Measurements from ENCODE around the gene LY6G5B. TPM values are rescaled to one million over a fixed set of nuclear protein-coding genes. Genes with fewer than 3 reads are reported as not detected.

The LY6G5B gene
- total RNA-seq, 2 donors from 2014 or later: 24.0 to 37.9 TPM

GRCh38 chr6:31662124-31662723 is 7.6 kb upstream of the LY6G5B start:
- no peaks in the 10 kb centered on the region for H3K9me3 Mint-ChIP-seq
- H3K4me3 Mint-ChIP-seq: peak overlapping the region; percentile 51
- H3K27me3 Mint-ChIP-seq: no peaks in the 10 kb centered on the region
- ATAC-seq (no peak), DNase-seq (ENCODE audit: low spot score) (no peak)
- peaks cover 23% of the 10 kb centered on the region for H3K36me3 Mint-ChIP-seq
- H3K4me1 Mint-ChIP-seq (ENCODE audit: low read depth in 2 of 2): peaks cover 68 to 70% of the 10 kb centered on the region in 2 donors
- peak overlapping the region; percentile 56 to 76 for H3K27ac Mint-ChIP-seq

- Mint-ChIP-seq H3K9me3 (no peaks in the 10 kb centered on the region), H3K36me3 (peaks cover 30% of the 10 kb centered on the region), H3K27ac (peak overlapping the region; percentile 93 to 99), H3K4me3 (peak overlapping the region; percentile 97), H3K27me3 (no peaks in the 10 kb centered on the region), H3K4me1 (ENCODE audit: low read depth in 2 of 2) (peaks cover 68 to 69% of the 10 kb centered on the region in 2 donors)
- ATAC-seq: no peak
- DNase-seq (ENCODE audit: low spot score): no peak
Observed at GRCh38 chr6:31663126-31663960, 6.4 kb upstream of the LY6G5B start.

- Mint-ChIP-seq H3K36me3 (peaks cover 30% of the 10 kb centered on the region), H3K9me3 (no peaks in the 10 kb centered on the region), H3K27me3 (no peaks in the 10 kb centered on the region), H3K4me1 (ENCODE audit: low read depth in 2 of 2) (peaks cover 60% of the 10 kb centered on the region in 2 donors), H3K27ac (peak overlapping the region; percentile 93 to 99), H3K4me3 (peak overlapping the region; percentile 97)
- ATAC-seq: no peak
- no peak for DNase-seq (ENCODE audit: low spot score)
Observed at GRCh38 chr6:31663961-31664789, 5.6 kb upstream of the LY6G5B start.

- no peaks in the 10 kb centered on the region for H3K27me3 Mint-ChIP-seq
- peaks cover 52 to 53% of the 10 kb centered on the region in 2 donors for H3K4me1 Mint-ChIP-seq (ENCODE audit: low read depth in 2 of 2)
- ATAC-seq (peak; percentile 59 to 69), DNase-seq (ENCODE audit: low spot score) (peak; percentile 92)
- peak within 1 kb of the TSS; percentile 97 for H3K4me3 Mint-ChIP-seq
- H3K27ac Mint-ChIP-seq: peak within 1 kb of the TSS; percentile 93 to 99
- no peaks in the 10 kb centered on the region for H3K9me3 Mint-ChIP-seq
- peaks cover 30% of the 10 kb centered on the region for H3K36me3 Mint-ChIP-seq
Observed at GRCh38 chr6:31664790-31665500, 4.8 kb upstream of the LY6G5B start, which contains the start of gene GPANK1. TSS of gene GPANK1 (minus strand) at chr6:31664997. CDS start at chr6:31664478, 519 bp downstream.

- H3K4me1 Mint-ChIP-seq (ENCODE audit: low read depth in 2 of 2): peaks cover 48 to 49% of the 10 kb centered on the region in 2 donors
- no peaks in the 10 kb centered on the region for H3K27me3 Mint-ChIP-seq
- H3K27ac Mint-ChIP-seq: peak within 1 kb of the TSS; percentile 93 to 99
- peak; percentile 93 to 95 for ATAC-seq
- peak; percentile 99 for DNase-seq (ENCODE audit: low spot score)
- peaks cover 30% of the 10 kb centered on the region for H3K36me3 Mint-ChIP-seq
- H3K9me3 Mint-ChIP-seq: no peaks in the 10 kb centered on the region
- peak within 1 kb of the TSS; percentile 97 for H3K4me3 Mint-ChIP-seq
Observed at GRCh38 chr6:31665501-31666336, 4.1 kb upstream of the LY6G5B start, which contains the start of gene CSNK2B. TSS of gene CSNK2B (plus strand) at chr6:31666080. CDS start at chr6:31666832, 752 bp downstream.

- Mint-ChIP-seq H3K27ac (peak overlapping the region; percentile 93 to 99), H3K9me3 (no peaks in the 10 kb centered on the region), H3K4me3 (peak overlapping the region; percentile 97), H3K36me3 (peaks cover 30% of the 10 kb centered on the region), H3K4me1 (ENCODE audit: low read depth in 2 of 2) (peaks cover 43 to 48% of the 10 kb centered on the region in 2 donors), H3K27me3 (no peaks in the 10 kb centered on the region)
- DNase-seq (ENCODE audit: low spot score) (no peak), ATAC-seq (no peak)
Observed at GRCh38 chr6:31666337-31666965, 3.3 kb upstream of the LY6G5B start.

- Mint-ChIP-seq H3K9me3 (no peaks in the 10 kb centered on the region), H3K4me3 (no peak overlapping the region), H3K27me3 (no peaks in the 10 kb centered on the region), H3K4me1 (ENCODE audit: low read depth in 2 of 2) (peaks cover 23% of the 10 kb centered on the region in 2 donors), H3K27ac (no peak overlapping the region), H3K36me3 (peaks cover 5% of the 10 kb centered on the region)
- ATAC-seq (no peak), DNase-seq (ENCODE audit: low spot score) (no peak)
Observed at GRCh38 chr6:31676322-31676903, 6.6 kb downstream of the LY6G5B start.

GRCh38 chr6:31676904-31677303 is 7.1 kb downstream of the LY6G5B start:
- no peaks in the 10 kb centered on the region for H3K27me3 Mint-ChIP-seq
- peaks cover 25 to 26% of the 10 kb centered on the region in 2 donors for H3K4me1 Mint-ChIP-seq (ENCODE audit: low read depth in 2 of 2)
- H3K36me3 Mint-ChIP-seq: peaks cover 5% of the 10 kb centered on the region
- H3K27ac Mint-ChIP-seq: no peak overlapping the region
- H3K4me3 Mint-ChIP-seq: no peak overlapping the region
- DNase-seq (ENCODE audit: low spot score) (no peak), ATAC-seq (no peak)
- H3K9me3 Mint-ChIP-seq: no peaks in the 10 kb centered on the region

- Mint-ChIP-seq H3K27me3 (no peaks in the 10 kb centered on the region), H3K27ac (no peak overlapping the region), H3K9me3 (no peaks in the 10 kb centered on the region), H3K4me3 (no peak overlapping the region), H3K4me1 (ENCODE audit: low read depth in 2 of 2) (peaks cover 25 to 26% of the 10 kb centered on the region in 2 donors), H3K36me3 (no peaks in the 10 kb centered on the region)
- no peak for ATAC-seq
- DNase-seq (ENCODE audit: low spot score): no peak
Observed at GRCh38 chr6:31677955-31678354, 8.2 kb downstream of the LY6G5B start.

GRCh38 chr6:31680226-31681134 is 10.7 kb downstream of the LY6G5B start, which contains the start of gene LY6G5C:
TSS of gene LY6G5C (minus strand) at chr6:31681067. CDS start at chr6:31680373, 694 bp downstream.
- DNase-seq (ENCODE audit: low spot score) (no peak), ATAC-seq (peak; percentile 76 to 85)
- H3K4me3 Mint-ChIP-seq: peak within 1 kb of the TSS; percentile 85
- H3K27me3 Mint-ChIP-seq: no peaks in the 10 kb centered on the region
- no peaks in the 10 kb centered on the region for H3K9me3 Mint-ChIP-seq
- no peaks in the 10 kb centered on the region for H3K36me3 Mint-ChIP-seq
- H3K27ac Mint-ChIP-seq: peak within 1 kb of the TSS; percentile 44 to 89
- H3K4me1 Mint-ChIP-seq (ENCODE audit: low read depth in 2 of 2): peaks cover 26 to 29% of the 10 kb centered on the region in 2 donors

GRCh38 chr6:31681135-31681671 is 11.4 kb downstream of the LY6G5B start:
- peaks cover 26 to 29% of the 10 kb centered on the region in 2 donors for H3K4me1 Mint-ChIP-seq (ENCODE audit: low read depth in 2 of 2)
- peak overlapping the region; percentile 85 for H3K4me3 Mint-ChIP-seq
- H3K27me3 Mint-ChIP-seq: no peaks in the 10 kb centered on the region
- DNase-seq (ENCODE audit: low spot score) (no peak), ATAC-seq (peak; percentile 70 to 75)
- H3K36me3 Mint-ChIP-seq: peaks cover 2% of the 10 kb centered on the region
- H3K27ac Mint-ChIP-seq: peak overlapping the region; percentile 44 to 89
- no peaks in the 10 kb centered on the region for H3K9me3 Mint-ChIP-seq

All from natural killer cell treated with Interleukin-12 subunit alpha and Interleukin-12 subunit beta and Interleukin-15 and Interleukin-18, amount 100 ng/mL, for 72 hours (primary cell).